Heart right ventricle (tissue), 16 donors: ENCODE data around the gene ALOX12B. TPM values are rescaled to one million over a fixed set of nuclear protein-coding genes. Genes with fewer than 3 reads are reported as not detected.

Experiments used
- ATAC-seq, 8 donors: fragments of 200-7000 bp; cut with Tn5 transposase; one replicate each; pipeline ENCODE4 v1.9.1; 2020; ENCODE audit warnings: mild to moderate bottlenecking in 8 of 8, moderate library complexity in 8 of 8, moderate number of reproducible peaks in 1 of 8
- DNase-seq, 2 donors: peaks; one replicate each; pipeline ENCODE4 v3.0.0-alpha.2; 2020
- H3K27ac ChIP-seq, 10 donors: fragments of 200-600 bp; sonication (generic) in 2 of 10; one replicate each; pipeline versions ENCODE4 v1.5.0 to v1.8.0; 2020 to 2022; ENCODE audit warnings: mild to moderate bottlenecking in 3 of 10
- H3K27me3 ChIP-seq, 7 donors: fragments of 200-600 bp; one replicate each; pipeline ENCODE4 v1.8.0; 2021 to 2022; ENCODE audit warnings: mild to moderate bottlenecking in 2 of 7
- H3K36me3 ChIP-seq, 9 donors: fragments of 200-600 bp; sonication (generic) in 1 of 9; one replicate each; pipeline versions ENCODE4 v1.5.0 to v1.8.0; 2020 to 2022; ENCODE audit warnings: mild to moderate bottlenecking in 2 of 9
- H3K4me1 ChIP-seq, 9 donors: fragments of 200-600 bp; sonication (generic) in 1 of 9; one replicate each; pipeline versions ENCODE4 v1.5.0 to v1.8.0; 2020 to 2022; ENCODE audit warnings: mild to moderate bottlenecking in 4 of 9
- H3K4me3 ChIP-seq, 10 donors: fragments of 200-600 bp; sonication (generic) in 2 of 10; one replicate each; pipeline versions ENCODE4 v1.5.0 to v1.8.0; 2020 to 2022; ENCODE audit warnings: mild to moderate bottlenecking in 7 of 10, moderate library complexity in 2 of 10
- H3K9me3 ChIP-seq, 11 donors: fragments of 200-600 bp in 10 of 11; sonication (generic) in 2 of 11; one replicate each; pipeline versions ENCODE4 v1.5.0 to v1.8.0; 2013 to 2022; ENCODE audit warnings: mild to moderate bottlenecking in 2 of 11, control low read depth in 1 of 11, moderate library complexity in 1 of 11
- WGBS, 2 donors: extraction: QIAGEN DNeasy Blood & Tissue Kit; methylation state at CpG; one replicate each; pipeline ENCODE4 v1.1.7; 2013; ENCODE audit warnings: inconsistent platforms in 1 of 2; 5-methylcytosine and 5-hydroxymethylcytosine counted together
- intact Hi-C, 10 donors: fragments of 100-400 bp; cut with DNase I; formaldehyde crosslinking; loops; one replicate each; pipeline versions ENCODE4 v1.11.1 to v1.14.2; 2022
- polyA plus RNA-seq, 2 donors: library from polyadenylated mRNA; stranded (reverse); fragments of 200-250 nt; gene quantifications; one replicate each; pipeline ENCODE4 v1.2.3, GENCODE V29; 2013
- total RNA-seq, 10 donors: library from RNA; stranded (reverse); fragmentation: NEBNext Ultra II Directional in 3 of 10; extraction: Animal tissue kit (Norgen Biotek cat#: 25700) in 3 of 10; gene quantifications; one replicate each; pipeline versions ENCODE4 v1.2.1 to v1.2.4, GENCODE V29; 2021 to 2023
- TF ChIP-seq, protein P1 (sequence below), 9 donors: fragments of 200-600 bp; sonication (generic) in 2 of 9; IDR thresholded peaks; one replicate each; pipeline versions ENCODE4 v1.5.0 to v1.8.0; 2021 to 2022; ENCODE audit warnings: antibody characterized with exemption in 9 of 9, mild to moderate bottlenecking in 5 of 9, moderate library complexity in 1 of 9
- donor health status: Arrhythmogenic right ventricular cardiomyopathy.
- donor health status: ischemic (EF 13 %, LVEDD 7.1; RV severe dilation, severe dysfunction).
- donor health status: healthy with polysubstance abuse.
- donor health status: DM: no; HTN: yes; CAD: no.
- donor health status: DM: no; HTN: no; CAD: no.
- donor health status: ischemic (EF 25% LVEDD 6.9; RV normal size, moderate dysfunction).
- donor health status: ischemic (EF 25% LVEDD 5.7; RV mildly dilated, moderate dysfunction).
- donor health status: healthy.
- donor health status: DM: yes; HTN: yes; CAD: no.
- donor health status: Ischemic cardiomyopathy.
- donor health status: ischemic (EF 35%, LVEDD 5.7; RV mildly dilated, moderate dysfunction).
- donor health status: nonischemic (EF 11% LVEDD 7.7; RV severe dilation, severe dysfunction).
- donor health status: DM: yes; HTN: yes; CAD: no.
- donor health status: PGD.
- donor health status: ischemic (EF 29% LVEDD 5.4; RV normal size, mild dysfunction).
- donor health status: nonischemic (EF 23%, LVEDD 6.1; RV moderate dilation, normal function).

The ALOX12B gene
- total and polyA plus RNA-seq, 12 donors, result not detected

DNA sequence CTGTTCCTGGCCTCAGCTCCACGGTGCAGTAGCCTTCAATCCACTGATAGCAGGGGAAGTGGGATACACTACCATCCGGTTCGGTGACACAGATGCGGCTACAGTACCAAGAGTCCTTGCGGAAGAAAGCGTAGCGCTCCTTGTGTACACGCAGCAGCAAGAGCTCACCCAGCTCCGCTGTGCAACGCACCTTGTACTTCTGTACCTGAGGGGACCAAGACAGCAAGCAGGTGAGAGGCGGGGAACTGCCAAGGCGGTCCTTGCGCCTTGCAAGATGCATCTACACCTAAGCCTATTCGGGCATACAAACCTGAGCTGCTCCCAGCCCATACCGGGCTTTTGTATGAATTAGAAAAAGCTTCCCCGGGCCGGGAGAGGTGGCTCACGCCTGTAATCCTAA is 29.3 kb upstream of the ALOX12B start:
- Histone ChIP-seq H3K9me3 (no peaks in the 10 kb centered on the region), H3K27ac (no peak overlapping the region), H3K4me3 (no peak overlapping the region), H3K4me1 (peaks cover 14 to 47% (median 33%) of the 10 kb centered on the region in 9 donors), H3K27me3 (peaks cover 0 to 78% (median 55%) of the 10 kb centered on the region in 7 donors), H3K36me3 (no peaks in the 10 kb centered on the region)
- 41 to 54% methylated on average over 18 of the region's 18 CpGs for WGBS, 2 donors
- intact Hi-C loops, result loop anchor here in 3 of 10 donors (5.0 kb wide), 3 partner anchors 39 to 181 kb away; partner anchors contain the start of gene SLC25A35 (in 1 of the 3)
- TF ChIP-seq, protein P1, sequence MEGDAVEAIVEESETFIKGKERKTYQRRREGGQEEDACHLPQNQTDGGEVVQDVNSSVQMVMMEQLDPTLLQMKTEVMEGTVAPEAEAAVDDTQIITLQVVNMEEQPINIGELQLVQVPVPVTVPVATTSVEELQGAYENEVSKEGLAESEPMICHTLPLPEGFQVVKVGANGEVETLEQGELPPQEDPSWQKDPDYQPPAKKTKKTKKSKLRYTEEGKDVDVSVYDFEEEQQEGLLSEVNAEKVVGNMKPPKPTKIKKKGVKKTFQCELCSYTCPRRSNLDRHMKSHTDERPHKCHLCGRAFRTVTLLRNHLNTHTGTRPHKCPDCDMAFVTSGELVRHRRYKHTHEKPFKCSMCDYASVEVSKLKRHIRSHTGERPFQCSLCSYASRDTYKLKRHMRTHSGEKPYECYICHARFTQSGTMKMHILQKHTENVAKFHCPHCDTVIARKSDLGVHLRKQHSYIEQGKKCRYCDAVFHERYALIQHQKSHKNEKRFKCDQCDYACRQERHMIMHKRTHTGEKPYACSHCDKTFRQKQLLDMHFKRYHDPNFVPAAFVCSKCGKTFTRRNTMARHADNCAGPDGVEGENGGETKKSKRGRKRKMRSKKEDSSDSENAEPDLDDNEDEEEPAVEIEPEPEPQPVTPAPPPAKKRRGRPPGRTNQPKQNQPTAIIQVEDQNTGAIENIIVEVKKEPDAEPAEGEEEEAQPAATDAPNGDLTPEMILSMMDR (IDR thresholded peaks at IDR 0.05), result no peak
- DNase-seq (no peak), ATAC-seq (no peak)

DNA sequence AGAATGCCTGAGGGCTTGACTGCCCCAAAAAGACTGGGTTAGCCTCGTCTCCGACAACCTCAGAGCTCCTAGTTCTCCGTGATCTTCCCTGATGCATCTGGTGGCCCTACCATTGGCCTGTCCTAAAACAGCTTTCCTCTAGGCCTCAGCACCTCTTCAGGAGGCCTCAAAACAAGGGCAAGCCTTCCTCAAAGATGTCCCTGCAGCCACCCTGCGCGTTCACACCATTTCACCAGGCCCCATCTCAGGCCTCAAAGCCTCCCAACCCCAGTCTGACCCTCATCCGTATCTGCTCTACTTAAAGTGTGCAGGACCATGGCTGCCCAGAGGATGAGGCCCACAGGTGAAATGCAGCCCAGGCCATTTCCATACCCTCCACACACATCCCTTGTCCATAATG is 23.4 kb upstream of the ALOX12B start:
- Histone ChIP-seq H3K27me3 (peaks cover 10 to 78% (median 69%) of the 10 kb centered on the region in 7 donors), H3K27ac (no peak overlapping the region), H3K9me3 (no peaks in the 10 kb centered on the region), H3K4me1 (peaks cover 0 to 14% (median 7%) of the 10 kb centered on the region in 9 donors), H3K36me3 (no peaks in the 10 kb centered on the region), H3K4me3 (no peak overlapping the region)
- ATAC-seq (no peak), DNase-seq (no peak)
- intact Hi-C loops, result loop anchor here in 1 of 10 donors (5.0 kb wide), 1 partner anchor 49 kb away; no protein-coding TSS in a partner anchor
- WGBS, 2 donors, result 94 to 95% methylated on average over 6 of the region's 6 CpGs
- TF ChIP-seq, protein P1 (IDR thresholded peaks at IDR 0.05), result no peak

DNA sequence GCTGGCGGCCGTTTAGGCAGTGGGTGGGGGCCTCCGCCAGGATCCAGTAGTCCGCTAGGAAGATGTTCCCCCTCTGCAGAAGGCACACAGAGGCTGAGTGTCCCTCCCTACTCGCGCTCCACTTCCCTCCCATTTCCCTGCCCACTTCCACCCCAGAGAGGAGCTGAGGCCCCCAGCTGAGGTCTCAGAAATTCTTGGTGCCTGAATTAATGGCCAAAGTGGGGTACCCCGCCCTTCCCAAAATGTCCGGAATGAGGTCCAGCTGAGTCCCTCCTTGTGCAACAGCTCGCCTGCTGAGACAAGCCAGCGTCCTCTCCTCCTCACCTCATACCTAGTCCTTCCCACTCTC is 22.9 kb upstream of the ALOX12B start:
- intact Hi-C loops, result loop anchor here in 1 of 10 donors (5.0 kb wide), 1 partner anchor 48 kb away; no protein-coding TSS in a partner anchor
- DNase-seq, result no peak
- Histone ChIP-seq H3K9me3 (no peaks in the 10 kb centered on the region), H3K36me3 (no peaks in the 10 kb centered on the region), H3K4me1 (peaks cover 0 to 14% (median 7%) of the 10 kb centered on the region in 9 donors), H3K4me3 (peak overlapping the region in 1 of 10 donors; percentile 34), H3K27me3 (peaks cover 10 to 73% (median 64%) of the 10 kb centered on the region in 7 donors), H3K27ac (no peak overlapping the region)
- 22 to 32% methylated on average over 10 of the region's 10 CpGs for WGBS, 2 donors
- TF ChIP-seq, protein P1 (IDR thresholded peaks at IDR 0.05), result peak in 2 of 9 donors; percentile 5 to 10
- no peak for ATAC-seq

DNA sequence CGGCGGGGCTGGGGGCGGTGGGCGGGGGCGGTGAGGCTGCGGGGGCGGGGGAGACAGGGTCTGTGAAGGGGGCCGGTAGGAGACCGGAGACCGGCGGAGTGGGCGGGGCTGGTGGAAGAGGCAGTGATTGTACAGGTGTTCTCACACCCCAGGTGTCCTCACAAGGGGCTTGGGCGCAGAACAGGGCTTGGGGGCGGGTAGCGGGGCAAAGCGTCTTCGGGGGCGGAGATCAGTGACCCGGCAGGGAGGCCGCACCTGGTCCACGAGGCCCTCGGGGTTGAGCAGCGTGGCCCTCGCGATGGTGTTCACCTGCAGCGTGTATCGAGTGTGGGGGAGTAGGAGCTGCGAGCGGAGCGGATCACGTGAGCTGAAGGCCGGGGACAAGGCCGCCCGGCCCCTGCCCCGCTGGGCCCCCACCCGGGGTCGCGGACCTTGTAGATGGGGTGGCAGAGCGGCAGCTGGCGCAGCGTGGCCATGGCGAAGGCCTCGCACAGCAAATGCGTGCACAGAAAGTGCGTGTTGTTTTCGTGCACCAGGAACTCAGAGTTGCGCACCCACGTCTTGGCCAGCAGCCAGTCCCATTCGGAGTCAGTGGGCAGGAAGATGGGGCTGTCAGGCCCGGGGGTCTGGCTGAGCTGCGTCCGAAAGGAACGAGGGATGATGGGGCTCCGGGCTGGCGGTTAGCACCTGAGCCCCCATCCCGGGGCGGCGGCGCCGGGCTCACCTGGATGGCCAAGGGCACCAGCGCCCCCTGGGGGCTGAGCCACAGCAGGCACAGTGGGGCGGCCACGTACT is 22.3 kb upstream of the ALOX12B start:
- intact Hi-C loops, result loop anchor here in 2 of 10 donors (5.0 to 10.0 kb wide), 2 partner anchors 48 to 175 kb away; partner anchors contain the start of gene RANGRF (in 1 of the 2)

More for the DNA sequence above, 22.3 kb upstream of the ALOX12B start:
- ATAC-seq (peak; percentile 57 to 74 (median 66)), DNase-seq (peak in 1 of 2 donors; percentile 59)
- Histone ChIP-seq H3K9me3 (no peaks in the 10 kb centered on the region), H3K4me1 (peaks cover 0 to 14% (median 7%) of the 10 kb centered on the region in 9 donors), H3K27ac (no peak overlapping the region), H3K4me3 (peak overlapping the region in 6 of 10 donors; percentile 2 to 37 (median 20)), H3K27me3 (peaks cover 10 to 67% (median 59%) of the 10 kb centered on the region in 7 donors), H3K36me3 (no peaks in the 10 kb centered on the region)
- TF ChIP-seq, protein P1 (IDR thresholded peaks at IDR 0.05), result peak; percentile 42 to 91 (median 78)
- 10 to 12% methylated on average over 63 of the region's 63 CpGs for WGBS, 2 donors
